GM18867 (cell line): ENCODE measurements around the gene ZNF423.

Source experiments
- ATAC-seq: cut with Tn5 transposase; IDR thresholded peaks from one replicate; pipeline ENCODE4 v1.9.1; 2021; ENCODE audit warnings: mild to moderate bottlenecking, moderate library complexity; ENCODE audit not compliant: unreplicated experiment

The ZNF423 gene

DNA sequence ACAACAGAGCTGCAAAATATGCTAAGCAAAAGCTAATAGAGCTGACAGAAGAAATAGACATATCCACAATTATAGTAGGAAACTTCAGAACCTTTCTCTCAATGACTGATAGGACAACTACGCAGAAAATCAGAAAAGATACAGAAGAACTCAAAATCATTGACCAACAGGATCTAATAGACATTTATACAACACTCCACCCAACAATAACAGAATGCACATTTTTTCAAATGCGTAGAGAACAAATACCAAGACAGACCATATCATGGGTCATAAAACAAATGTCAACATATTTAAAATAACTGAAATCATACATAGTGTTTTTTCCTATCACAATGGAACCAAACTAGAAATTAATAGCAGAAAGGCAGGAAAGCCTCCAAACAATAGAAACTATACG, 244.9 kb downstream of the ZNF423 start:
- ATAC-seq = no peak

DNA sequence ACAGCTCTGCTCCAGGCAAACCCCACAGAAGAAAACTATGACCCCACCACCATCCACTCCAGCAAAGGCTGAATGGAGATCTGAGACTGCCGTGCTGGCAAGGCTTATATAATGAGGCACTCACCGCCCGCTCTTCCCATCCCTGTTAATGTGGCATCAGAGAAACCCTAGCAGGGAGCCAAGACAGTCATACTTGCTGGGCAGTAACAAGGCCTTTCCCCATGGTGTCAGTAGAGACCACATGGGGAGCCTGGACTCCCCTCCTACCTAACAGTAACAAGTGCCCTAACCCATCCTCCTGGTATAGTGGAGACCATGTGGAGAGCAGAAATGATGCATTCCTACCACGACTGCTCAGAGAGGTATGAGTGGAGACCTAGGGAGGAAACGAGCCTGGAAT, 247.1 kb downstream of the ZNF423 start:
- ATAC-seq = no peak

DNA sequence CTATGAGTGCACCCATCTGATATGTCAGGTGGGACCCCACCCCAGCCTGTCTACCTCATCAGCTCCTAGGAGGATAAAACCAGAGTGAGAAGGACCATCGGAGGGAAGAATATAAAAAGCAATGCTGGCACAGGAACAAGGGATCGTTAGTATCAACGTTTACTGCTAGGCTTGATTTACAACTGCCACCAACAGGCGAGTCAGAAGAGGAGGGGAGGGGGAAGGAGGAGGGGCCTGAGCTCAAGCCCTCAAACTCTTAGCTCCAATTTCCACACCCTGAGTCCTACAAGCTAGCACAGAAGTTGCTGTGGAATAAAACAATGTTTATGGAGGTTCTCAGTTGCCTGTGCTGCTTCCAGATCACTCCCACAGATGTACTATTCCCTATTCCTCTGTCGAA, 247.8 kb downstream of the ZNF423 start:
- ATAC-seq = no peak

DNA sequence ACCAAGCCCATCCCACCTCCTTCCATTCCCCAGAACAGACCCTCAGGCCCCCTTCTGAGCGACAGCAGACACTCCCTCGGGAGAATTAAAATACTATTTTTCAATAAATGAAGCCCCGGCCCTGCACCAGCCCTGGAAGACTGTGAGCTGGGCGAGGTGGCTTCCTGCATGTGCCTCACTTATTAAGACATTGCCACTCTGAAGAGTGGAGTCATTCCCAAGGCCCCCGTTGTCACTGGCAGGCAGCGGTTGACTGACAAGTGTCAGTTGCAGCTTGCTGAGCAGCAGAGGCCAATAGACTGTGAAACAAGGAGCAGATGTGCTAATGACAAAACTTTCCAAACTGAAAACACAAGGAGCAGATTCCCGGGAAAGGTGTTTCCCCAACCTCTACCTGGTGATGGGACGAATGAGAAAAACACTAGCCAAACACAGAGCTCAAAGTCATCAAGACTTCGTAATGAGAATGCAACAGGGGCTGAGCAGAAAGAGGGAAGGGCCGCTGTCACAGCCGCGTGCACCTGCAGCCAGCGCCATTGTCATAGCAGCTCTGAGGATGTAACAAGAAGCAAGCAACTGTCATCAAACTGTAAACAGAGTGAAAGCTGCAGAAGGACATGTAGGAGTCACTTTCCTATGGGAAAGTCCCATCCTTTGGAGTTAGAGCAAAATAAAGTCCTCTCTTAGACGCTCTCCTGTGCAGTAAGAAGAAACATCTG, 250.2 kb downstream of the ZNF423 start:
- ATAC-seq = no peak

DNA sequence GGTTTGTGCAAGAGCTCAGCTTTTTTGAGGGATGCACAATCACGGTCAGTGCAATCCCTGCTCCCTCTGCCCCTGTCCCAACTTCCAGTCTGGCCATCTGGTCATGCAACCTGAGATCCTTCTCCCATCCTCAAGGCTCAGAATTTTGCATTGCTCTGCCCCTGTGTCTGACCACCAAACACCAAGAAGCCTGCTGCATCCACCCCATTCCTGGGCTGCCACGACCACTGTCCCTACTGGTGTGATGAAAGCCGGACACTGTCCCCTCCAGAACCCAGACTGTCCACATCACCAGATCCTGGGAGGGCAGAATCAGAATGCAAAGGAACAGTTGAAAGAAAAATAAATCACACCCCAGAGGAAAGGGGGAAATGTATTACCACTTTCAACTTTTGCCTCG, 251.3 kb downstream of the ZNF423 start:
- ATAC-seq = no peak

DNA sequence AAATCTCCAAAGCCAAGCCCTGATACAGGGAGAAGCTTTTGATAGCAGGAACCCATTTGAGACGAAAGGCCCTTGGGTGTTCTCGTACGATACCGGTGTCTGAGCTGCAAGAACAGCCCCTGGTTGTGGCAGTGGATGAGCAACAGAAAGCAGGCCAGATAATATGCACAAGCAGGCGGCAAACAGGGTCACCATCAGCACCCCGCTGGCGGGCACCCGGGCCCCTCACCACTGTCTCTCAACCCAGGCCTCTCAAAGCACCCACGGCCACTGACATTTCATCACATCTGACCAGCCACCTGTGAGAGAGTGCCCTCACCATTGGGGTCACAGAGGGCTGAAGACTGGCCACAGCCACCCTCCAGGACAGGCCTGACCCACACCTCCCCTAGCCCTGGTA, 252.0 kb downstream of the ZNF423 start:
- ATAC-seq = no peak

DNA sequence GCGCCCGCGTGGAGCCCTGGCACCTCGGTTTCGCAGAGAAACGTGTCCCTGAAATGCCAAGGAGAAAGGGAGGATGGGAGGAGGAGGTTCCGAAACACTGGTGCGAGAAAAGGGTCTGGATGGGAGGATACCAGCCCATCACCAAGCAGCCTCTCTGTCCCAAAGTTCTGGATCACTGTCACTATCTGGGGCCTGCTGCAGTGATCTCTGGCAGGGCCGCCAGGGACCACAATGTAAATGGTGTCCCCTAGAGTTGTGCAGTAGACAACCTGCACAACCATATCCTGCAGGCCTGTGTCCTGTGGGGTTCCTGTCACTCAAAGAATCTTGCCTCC, 253.0 kb downstream of the ZNF423 start:
- ATAC-seq = no peak

DNA sequence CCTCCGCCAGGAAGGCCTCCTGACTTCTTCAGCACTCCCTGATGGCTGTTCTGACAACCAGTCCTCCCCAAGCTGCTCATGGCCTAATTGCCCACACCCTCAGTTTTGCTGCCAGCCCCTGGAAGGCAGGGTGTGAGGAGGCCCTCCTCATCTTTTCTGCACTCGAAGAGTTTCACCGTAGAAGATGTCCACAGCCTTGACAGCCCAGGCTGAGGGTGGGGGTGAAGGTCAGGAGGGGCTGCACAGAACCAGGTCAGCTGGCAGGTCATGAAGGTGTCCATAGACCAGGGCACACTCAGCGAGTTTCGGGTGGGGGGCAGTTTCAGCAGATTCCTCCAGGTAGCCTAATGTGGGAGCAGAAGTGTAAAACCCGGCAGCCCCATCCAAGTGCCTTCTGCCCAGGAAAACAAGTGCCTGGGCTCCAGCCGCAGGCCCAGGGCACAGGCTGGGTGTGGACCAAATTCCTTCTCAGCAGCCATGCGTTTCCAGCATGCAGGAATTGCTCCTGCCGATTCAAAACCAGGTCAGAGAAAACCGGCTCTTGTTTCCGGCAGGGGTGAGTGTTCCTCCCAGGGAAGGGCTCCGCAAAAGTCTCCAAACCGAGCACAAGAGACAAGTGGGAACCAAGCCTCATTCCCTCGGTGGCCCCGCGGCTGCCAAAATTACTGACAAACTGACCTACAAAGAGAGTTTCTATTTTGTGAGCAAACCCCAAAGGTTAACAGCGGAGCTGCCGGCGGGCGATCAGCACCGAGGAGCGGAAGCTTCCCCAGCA, 253.5 kb downstream of the ZNF423 start:
- no peak for ATAC-seq

DNA sequence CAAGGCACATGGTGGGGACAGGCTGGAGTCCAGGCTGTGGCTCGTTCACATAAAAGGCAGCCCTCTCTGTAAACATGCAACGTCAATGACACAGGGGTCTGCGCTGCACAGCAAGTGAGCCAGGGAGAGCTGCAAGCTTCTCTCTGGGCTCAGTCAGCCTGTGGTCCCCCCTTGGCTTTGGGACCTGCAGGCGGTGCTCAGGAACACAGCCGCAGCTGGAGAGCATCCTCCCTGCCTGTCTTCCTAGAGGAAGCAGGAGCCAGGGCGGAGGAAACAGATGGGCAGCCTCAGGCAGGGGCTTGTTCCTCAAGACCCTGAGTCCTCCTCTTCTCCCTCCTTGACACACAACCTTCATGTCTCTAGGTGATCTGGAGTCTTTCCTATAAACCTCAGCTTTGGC, 254.3 kb downstream of the ZNF423 start:
- ATAC-seq = no peak

DNA sequence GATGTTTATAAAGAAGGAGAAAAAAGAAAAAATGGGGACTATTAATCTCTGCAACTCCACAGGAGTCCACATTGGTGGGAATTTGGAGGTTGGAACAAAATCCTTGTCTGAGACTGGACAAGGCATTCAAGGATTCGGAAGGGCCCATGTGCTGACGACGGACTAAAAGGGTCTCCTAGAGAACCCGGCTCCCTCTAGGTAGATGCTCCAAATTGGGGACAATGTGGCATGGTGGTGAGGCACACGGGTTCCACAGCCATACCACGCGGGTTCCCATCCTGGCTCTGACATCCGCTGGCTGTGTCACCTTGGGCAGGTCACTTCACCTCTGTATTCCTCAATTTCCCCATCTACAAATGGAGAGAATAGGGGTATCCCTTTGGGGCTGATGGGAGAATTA, 254.9 kb downstream of the ZNF423 start:
- ATAC-seq = no peak

DNA sequence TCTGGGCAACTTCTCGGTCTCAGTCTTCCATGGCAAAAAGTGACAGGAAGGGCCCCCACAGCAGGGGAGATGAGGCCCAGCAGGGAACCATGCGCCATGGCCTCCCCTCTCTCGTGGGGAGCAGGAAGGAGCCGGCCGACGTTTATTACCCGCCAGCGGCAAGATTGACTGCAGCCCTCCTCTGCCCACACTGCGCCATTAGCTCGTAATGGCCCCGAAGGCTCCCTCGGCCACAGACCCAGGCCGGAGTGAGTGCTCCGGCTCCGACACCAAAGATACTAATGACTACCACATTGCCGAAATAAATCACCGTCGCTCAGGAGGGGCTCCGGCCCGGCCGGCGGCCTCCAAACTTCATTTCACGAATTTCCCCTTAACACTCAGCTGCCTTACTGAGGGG, 255.4 kb downstream of the ZNF423 start:
- ATAC-seq = no peak

DNA sequence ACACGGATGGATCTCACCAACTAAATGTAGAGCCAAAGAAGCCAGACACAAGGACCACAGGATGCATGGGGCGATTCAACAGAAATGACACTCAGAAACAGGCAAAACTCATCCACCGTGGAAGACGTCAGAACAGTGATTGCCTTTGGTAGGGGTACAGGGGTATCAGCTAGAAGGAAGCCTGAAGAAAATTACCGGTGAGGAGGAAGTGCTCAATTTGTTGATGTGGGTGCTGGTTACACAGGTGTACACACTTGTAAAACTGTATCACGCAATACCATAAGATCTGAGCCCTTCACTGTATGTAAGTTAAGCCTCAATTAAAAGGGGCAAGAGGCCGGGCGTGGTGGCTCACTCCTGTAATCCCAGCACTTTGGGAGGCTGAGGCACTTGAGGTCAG, 256.2 kb downstream of the ZNF423 start:
- ATAC-seq = no peak

DNA sequence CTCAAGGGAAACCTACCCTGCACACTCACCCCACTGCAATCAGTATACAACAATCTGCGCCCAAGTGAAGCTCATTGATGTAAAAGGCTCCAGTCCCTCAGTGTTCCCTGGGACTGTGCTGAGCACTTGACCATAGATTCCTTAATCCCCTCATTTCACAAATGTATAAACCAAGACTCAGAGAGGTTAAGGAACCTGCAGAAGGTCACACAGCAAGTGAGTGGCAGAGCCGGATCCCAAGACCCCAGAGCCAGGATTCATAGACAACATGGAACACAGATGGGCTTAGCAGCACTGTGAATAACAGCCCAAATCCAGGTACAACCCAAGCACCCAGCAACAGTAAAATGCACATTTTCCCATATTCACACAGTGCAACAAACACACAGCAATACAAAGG, 256.6 kb downstream of the ZNF423 start:
- ATAC-seq = no peak

DNA sequence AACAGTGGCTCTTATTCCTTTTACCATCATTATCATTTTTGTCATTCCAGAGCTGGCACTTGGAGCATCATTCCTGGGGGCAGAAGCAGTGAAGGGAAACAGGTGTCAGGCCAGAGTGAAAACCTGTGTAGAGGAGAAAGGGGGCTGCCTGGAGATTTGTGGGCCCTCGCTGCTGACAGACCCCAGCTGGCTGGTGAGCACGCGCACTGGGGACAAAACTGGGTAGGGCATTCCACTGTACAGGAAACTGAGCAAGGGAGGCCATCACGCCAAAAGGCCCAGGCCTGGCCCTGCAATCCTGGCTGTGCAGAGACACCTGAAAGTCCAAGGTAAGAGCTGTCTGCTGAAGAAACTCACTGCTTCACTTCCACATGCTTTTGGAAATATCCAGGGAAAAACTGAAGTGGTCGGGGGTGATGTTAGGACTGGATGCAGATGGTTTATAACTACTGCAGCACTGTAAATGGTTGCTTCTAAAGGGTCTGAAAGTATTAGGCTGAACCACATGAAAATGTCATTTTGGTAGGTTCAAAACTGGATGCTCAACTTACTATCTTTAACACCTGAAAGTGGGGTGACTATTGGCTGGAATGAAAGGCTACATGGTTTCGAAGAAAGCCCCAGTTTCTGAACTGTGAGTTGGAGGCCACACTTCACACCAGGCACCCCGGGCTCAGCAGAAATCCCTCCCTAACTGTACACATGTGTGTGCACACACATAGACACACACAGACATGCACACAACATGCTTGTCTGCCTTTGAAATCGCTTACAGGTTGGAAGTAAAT, 257.3 kb downstream of the ZNF423 start:
- peak; percentile 84 for ATAC-seq

DNA sequence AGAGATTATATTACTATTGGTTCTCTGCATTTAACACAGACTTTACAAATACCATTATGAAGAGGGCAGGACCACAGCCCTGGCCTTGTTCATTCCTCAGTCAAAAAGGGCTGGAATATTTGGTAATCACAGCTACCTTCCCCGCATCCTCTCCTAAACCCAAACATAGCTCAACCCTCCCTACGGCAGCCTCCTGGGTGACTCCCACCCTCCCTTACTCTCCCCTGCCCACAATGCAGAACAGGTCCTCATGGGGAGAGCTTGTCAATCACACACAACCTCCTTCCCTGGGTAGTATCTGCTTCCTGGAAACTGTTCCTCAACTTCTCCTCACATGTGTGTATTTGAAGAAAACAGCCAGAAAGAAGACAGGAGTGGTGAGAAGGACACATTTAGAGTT, 258.1 kb downstream of the ZNF423 start:
- ATAC-seq = no peak

DNA sequence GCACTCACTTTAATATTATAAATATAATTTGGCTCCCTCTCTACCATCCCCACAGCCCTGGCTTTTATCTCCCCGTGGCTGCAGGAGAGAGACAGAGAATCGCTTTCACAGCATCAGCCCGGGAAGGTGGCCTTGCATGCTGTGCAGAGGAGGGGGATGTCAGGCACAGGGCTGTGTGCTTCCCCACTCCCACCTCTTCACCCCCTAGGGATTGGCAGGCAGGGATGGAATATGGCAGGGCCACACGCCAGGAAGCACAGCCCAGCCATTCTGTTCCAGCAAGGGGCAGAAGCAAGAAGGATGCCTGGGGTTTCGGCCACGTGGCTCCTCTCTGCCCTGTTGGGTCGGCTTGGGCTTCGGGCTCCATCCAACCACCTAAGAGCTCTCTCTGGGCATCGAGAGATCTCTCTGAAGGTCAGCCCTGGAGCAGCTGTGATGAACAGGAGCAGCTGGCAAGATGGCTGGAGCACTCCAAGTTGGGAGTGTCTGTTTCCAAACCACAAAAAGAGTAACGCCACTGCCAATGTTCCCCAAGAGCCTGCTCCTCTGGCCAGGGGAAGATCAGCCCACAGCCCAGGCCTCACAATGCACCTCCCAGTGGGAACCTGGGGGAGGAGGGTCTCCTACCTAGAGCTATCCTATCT, 259.1 kb downstream of the ZNF423 start:
- no peak for ATAC-seq

DNA sequence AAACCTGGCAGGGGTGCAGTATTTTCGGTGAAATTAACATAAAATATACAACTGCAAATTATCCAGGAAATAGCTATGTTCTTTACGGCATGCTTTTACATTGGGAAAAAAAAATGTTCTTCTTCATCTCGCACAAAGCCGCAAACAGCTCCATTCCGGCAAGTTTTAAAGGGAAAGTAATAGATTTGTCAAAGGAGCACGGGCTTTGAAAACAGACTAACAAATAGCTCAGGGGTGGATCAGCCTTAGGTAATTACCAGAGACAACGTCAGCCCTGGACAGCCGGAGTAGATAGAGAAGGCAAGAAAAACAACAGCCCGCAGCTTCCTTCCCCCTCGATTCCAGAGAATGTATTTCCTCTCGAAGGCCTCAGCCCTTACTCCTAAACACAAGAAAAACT, 259.8 kb downstream of the ZNF423 start:
- no peak for ATAC-seq

DNA sequence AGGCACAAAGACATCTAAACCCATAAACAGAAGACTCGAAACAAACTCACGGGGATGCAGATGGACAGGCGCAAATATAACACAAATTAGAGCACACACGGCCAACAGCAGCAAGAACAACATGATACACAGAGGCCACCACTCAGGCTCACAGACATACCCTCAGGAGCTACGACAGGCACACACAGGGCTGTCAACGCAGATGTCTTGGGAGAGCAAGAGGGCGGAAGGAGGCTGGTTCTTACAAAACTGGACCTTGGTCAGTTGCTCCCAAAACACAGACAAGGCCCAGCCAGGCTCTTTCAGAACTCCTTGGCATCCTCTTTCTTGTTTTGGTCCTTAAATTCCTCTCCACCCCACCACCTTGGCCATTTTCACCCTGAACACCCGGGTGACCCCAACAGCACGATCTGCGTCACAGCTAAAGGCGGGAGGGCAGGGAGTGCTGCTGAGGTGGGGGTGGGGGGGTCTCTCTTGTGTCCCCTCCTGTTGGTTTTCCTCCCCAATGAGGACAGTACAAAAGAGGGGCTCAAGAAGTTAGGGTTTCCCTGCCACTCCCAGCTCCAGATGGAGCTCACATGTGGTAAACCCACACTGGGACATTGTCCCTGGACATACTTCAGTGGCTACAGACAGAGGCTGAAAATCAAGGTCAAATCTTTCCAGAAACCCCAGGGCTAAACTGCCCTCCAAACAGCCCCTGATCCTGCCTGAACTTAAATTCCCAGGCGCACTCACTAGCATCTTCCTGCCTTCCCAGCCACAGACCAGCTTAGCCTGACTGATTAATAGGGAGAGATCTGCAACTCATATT, 261.0 kb downstream of the ZNF423 start:
- no peak for ATAC-seq

DNA sequence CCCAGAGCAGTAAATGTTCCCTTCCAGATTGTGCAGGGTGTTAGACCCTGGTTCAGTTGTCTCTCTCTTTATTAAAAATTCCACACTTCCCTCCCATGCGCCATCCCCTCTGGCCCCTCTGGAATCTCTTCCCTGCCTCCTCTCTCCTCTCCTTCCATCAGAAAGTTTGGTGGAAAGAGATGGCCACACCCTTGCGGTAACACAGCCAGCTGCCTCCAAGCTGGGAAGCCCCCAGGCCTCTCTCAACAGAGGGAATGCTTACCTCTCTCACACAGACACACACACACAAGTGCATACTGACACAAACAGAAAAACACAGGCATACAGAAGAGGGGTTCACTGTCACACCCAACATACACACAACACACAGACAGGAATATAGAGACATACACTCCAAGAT, 261.8 kb downstream of the ZNF423 start:
- ATAC-seq = no peak

DNA sequence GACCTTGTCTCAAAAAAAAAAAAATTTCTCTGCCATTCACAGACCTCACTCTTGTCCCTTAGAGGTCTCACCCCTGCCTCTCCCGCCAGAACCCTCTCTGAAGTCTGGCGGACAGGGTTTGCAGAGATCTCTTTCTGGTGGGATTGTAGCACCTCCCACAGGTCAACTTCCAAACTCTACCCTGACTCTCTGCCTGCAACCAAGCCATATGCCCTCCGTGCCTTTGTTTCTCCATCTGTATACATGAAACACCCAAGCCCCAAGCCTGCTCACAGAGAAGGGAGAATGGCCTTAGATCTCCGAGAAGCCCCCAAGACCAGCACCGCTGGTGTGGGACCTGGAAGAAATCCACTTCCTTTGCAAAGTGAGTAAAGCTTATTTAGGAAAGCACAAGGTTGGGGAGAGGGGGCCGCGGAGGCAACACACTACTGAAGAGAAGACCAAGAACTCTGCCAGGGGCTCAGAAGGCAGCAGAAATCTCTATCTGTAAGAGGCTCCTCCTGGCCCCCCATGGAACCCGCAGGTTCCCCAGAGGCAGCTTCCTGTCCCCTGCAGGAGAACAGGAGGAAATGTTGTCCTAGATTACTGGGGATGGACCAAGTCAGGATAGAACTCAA, 262.4 kb downstream of the ZNF423 start:
- ATAC-seq = no peak
